HG02981 (cell line): ENCODE measurements around the gene ABAT.

Experiments used
- ATAC-seq: cut with Tn5 transposase; IDR thresholded peaks from one replicate; pipeline ENCODE4 v1.9.1; 2021; ENCODE audit warnings: mild to moderate bottlenecking, moderate library complexity; ENCODE audit not compliant: unreplicated experiment

The ABAT gene

GRCh38 chr16:8674413-8675022 is at the start of gene ABAT:
Gene ABAT, plus strand, starts transcription at chr16:8674617. Its CDS starts 61,123 bp downstream, at chr16:8735740.
- ATAC-seq, result peak; percentile 100

DNA sequence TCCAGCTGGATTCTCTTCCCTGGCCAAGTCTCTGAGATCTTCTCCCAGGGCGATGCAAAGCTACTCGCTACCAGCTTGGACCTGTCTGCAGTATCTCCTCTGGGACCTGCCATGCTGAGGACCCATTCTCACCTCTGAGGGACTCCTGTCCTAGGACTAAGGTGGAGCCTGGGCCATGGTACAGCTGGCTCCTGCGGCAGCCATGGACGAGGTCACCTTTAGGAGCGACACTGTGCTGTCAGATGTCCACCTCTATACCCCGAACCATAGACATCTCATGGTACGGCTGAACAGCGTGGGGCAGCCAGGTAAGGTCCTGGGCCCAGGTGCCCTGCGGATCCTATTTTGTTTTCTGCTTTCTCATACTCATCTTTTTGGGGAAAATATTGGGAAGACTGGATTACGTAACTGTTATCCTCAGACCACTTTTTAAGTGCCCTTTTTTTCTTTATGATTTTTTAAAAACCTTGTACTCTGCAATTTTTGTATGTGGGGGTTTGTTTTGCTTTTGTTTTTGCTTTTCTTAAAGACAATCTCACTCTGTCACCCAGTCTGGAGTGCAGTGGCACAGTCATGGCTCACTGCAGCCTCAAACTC is 48.8 kb upstream of the ABAT start:
- no peak for ATAC-seq

GRCh38 chr16:8626946-8627345 is 47.5 kb upstream of the ABAT start:
- ATAC-seq, result no peak

DNA sequence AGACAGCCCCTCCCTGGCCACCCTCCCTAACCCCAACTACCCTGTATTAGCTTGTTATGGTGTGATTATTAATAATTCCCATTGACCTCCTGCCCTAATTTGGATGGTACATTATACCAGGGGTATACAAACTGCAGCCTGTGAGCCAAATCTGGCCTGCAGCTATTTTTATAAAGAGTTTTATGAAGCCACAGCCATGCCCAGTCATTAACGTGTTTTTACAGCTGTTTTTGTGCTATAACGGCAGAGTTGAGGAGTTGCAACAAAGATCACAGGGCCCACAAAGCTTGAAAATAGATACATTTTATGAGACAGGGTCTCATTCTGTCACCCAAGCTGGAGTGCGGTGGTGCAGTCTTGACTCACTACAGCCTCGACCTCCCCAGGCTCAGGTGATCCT is 47.0 kb upstream of the ABAT start:
- ATAC-seq, result no peak

DNA sequence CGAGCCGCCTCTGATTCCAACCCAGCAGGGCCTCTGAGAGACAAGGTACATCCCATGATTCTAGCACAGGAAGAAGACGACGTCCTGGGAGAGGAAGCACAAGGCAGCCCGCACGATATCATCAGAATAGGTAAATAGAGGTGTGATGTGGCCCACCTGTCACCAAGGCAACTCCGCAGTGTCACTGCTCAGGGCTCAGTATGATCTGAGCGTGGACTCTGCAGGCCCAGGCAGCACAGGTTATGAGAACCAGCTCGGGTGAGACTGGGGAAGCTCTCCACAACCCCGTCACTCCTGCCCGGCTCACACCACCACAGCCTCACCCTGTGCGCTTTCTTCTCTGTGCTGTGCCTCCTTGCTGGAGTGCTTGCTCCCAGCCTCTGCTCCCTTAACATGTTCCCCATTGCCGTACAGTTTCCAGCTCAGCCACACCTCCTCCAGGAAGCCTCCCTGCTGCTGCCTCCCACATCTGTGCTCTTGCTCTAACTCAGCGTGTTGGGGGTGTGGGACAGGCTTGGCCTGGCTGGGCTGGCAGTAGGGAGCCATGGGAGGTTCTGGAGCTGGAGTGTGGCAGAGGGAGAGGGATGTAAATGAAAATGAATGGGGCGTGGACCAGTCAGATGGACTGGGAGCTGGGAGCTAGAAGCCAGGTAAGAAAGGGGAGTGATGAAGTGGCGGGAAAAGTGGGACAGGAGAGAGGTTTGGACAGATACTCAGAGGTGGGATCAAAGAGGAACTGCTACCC is 45.3 kb upstream of the ABAT start:
- no peak for ATAC-seq

- no peak for ATAC-seq
Measured at GRCh38 chr16:8630255-8630953, 44.0 kb upstream of the ABAT start.

DNA sequence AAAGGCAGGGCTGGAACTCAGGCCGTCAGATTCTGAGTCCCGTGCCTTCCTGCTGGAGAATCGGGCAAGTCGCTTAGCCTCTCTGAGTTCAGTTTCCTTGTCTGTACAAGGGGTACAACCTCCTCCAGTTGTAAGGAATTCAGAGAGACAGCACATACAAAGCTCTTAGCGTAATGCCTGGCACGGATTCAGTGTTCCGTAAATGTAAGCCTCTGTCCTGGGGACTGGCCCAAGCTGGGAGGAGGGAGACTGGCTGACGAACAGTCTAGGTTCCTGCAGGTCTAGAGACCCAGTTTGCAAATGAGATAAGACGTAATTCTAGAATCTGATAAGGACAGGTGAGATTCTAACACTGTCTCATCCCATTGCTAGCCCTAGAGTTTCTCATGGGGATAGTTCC is 43.0 kb upstream of the ABAT start:
- ATAC-seq, result no peak

GRCh38 chr16:8631818-8632465 is 42.5 kb upstream of the ABAT start:
- ATAC-seq, result no peak

- no peak for ATAC-seq
Measured at GRCh38 chr16:8632675-8633182, 41.7 kb upstream of the ABAT start.

- no peak for ATAC-seq
Measured at GRCh38 chr16:8634991-8635736, 39.3 kb upstream of the ABAT start.

DNA sequence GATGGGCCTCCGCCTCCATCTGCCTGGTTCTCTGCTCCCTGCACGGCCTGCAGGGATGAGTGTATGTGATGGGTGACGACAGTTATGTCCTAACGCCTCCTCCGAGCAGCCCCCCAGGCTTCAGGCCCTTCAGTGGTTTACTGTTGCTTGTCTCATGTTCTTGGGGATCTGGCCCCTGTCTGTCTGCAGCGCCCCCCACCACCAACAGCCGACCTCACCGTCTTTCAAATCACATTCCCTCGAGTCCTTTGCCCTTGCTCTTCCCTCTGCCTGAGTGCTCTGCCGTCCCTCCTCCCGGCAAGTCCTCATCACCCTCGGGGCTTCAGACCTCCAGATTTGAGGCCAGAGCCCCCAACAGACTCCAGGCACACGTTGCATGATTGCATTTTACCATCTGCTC is 34.7 kb upstream of the ABAT start:
- no peak for ATAC-seq

DNA sequence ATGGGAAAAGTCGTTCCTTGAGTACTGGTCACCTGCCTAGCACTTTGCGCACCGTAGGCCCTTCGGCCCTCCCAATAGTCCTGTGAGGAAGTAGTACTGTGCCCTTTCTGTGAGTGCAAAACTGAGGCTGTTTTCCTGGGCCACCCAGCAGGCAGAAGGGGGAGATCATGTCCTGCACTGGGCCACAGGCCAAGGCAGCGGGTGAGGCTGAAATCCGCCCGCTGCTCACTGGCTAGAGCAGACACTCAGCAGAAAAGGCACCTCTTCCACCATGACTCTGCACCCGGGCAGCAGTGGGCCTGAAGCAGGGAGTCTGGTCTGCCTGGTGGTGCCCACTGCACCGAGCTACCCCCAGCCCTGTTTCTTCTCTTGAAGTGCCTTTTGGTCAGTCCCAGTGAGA is 32.7 kb upstream of the ABAT start:
- ATAC-seq, result no peak

GRCh38 chr16:8642146-8642545 is 32.3 kb upstream of the ABAT start:
- no peak for ATAC-seq

DNA sequence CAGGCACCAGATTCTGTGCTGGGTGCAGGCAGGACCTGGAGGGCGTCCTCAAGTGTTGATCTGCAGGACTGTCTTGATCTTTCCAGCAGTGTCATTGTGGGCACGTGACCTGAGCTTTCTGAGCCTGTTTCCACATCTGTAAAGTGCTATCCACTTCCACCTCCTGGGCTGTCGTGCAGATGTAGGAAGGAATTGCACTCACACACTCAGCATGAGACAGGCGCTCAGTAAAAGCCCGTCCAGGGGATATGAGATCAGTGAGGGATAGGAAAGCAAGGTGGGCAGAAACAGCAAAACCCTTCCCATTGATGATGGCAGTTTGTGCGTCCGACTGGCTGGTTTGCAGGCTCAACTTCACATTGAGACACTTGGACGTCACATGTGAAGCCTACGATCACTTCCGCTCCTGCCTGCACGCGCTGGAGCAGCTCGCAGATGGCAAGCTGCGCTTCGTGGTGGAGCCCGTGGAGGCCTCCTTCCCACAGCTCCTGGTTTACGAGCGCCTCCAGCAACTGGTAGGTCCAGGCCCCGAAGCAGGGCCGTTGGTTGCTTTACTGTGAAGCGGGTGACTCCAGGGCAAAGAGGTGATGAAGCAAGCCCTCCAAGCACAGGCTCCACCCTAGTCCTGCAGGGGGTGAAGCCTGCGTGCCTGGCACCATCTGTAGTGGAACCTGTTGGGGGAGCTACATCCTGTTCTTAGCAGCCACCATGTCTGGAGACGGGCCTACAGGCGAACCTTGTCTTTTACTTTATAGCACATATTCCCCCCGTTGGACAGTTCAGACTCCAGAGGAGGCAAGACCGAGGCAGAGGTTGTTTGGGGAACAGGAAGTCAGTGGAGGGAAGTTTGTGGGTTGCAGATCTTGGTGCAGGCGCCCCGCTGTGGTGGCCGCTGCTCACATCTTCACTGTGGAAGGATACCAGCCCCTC is 29.9 kb upstream of the ABAT start:
- ATAC-seq, result no peak

GRCh38 chr16:8645141-8645521 is 29.3 kb upstream of the ABAT start:
- no peak for ATAC-seq

- no peak for ATAC-seq
Measured at GRCh38 chr16:8645831-8646230, 28.6 kb upstream of the ABAT start.

DNA sequence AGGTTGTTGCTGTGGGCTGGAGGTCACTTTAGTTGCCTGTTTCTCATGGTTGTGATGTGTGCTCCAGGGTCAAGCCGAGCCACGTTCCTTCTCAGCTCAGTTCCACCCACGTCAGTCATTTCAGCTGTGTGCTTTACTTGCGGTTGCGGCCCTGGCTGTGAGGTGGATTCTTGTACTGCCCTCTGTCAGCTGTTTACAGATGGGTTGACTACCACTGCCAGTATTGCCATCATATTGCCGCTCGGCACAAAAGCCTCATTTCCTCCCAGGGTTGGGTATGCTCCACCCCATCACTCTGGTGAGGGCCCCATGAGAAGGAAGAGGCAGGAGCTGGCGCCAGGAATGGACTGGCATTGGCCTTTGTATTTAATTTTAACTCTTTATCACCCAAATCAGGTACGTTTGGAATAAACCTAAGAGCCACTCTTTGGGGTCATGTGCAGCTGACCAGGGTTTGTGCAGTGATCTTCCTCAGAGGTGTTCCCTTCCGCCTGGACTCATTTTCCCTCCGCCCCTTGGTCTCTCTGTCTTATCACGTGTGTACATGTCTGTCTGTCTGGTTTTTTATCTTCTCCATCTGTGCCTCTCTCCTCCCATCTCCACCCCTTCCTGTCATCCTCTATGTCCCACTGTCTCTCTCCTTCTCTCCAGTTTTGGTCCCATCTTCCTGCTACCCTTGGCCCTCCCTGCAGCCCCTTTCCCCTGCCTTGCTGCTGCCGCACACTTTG is 27.9 kb upstream of the ABAT start:
- no peak for ATAC-seq

- ATAC-seq, result no peak
Measured at GRCh38 chr16:8647721-8648318, 26.6 kb upstream of the ABAT start.
